OCI-LY1 (cell line): ENCODE data around the gene ROR1.

ENCODE experiments used
- H2AFZ ChIP-seq: fragments of 200-600 bp; sonication (generic), shearing (Covaris generic); 2 replicates; pipeline ENCODE4 v1.6.0; 2014; ENCODE audit warnings: antibody characterized with exemption, mild to moderate bottlenecking, low read length
- H3F3A ChIP-seq: fragments of 200-600 bp; sonication (generic), shearing (Covaris generic); 2 replicates; pipeline ENCODE4 v1.6.0; 2014; ENCODE audit warnings: mild to moderate bottlenecking, antibody characterized with exemption, low read length, moderate library complexity; ENCODE audit not compliant: insufficient read depth
- H3K27ac ChIP-seq: fragments of 200-600 bp; sonication (generic); 2 replicates; pipeline ENCODE4 v1.5.1; 2014; ENCODE audit warnings: low read length, mixed run types, mild to moderate bottlenecking, low read depth; ENCODE audit not compliant: poor library complexity, severe bottlenecking
- H3K27me3 ChIP-seq: fragments of 200-600 bp; sonication (generic); 2 replicates; pipeline ENCODE4 v1.6.0; 2014; ENCODE audit warnings: antibody characterized with exemption, mild to moderate bottlenecking, low read length, moderate library complexity; ENCODE audit not compliant: insufficient read depth
- H3K36me3 ChIP-seq: fragments of 200-600 bp; sonication (generic); 2 replicates; pipeline ENCODE4 v1.6.1; 2014; ENCODE audit warnings: mild to moderate bottlenecking, antibody characterized with exemption, low read length, moderate library complexity, mixed read lengths; ENCODE audit not compliant: insufficient read depth
- H3K4me1 ChIP-seq: fragments of 200-600 bp; sonication (generic); 2 replicates; pipeline ENCODE4 v1.5.1; 2014; ENCODE audit warnings: mild to moderate bottlenecking, low read length, moderate library complexity; ENCODE audit not compliant: insufficient read depth, severe bottlenecking
- H3K4me2 ChIP-seq: fragments of 200-600 bp; sonication (generic), shearing (Covaris generic); 2 replicates; pipeline ENCODE4 v1.6.1; 2014; ENCODE audit warnings: low read length
- H3K4me3 ChIP-seq: fragments of 200-600 bp; sonication (generic); 2 replicates; pipeline ENCODE4 v1.5.1; 2014; ENCODE audit warnings: low read length, low read depth, mild to moderate bottlenecking, mixed read lengths; ENCODE audit not compliant: poor library complexity, severe bottlenecking
- H3K79me2 ChIP-seq: fragments of 200-600 bp; shearing (Covaris generic); 2 replicates; pipeline ENCODE4 v1.6.1; 2016; ENCODE audit warnings: mixed run types, low read length, mixed read lengths; ENCODE audit not compliant: insufficient read depth
- H3K9ac ChIP-seq: fragments of 200-600 bp; sonication (generic), shearing (Covaris generic); 2 replicates; pipeline ENCODE4 v1.6.1; 2014; ENCODE audit warnings: mild to moderate bottlenecking, low read length, mixed read lengths
- H3K9me2 ChIP-seq: fragments of 200-600 bp; sonication (generic), shearing (Covaris generic); 2 replicates; pipeline ENCODE4 v1.6.1; 2014; ENCODE audit warnings: low read depth, mild to moderate bottlenecking, low read length, mixed read lengths
- H3K9me3 ChIP-seq: fragments of 200-600 bp; shearing (Covaris generic); 2 replicates; pipeline ENCODE4 v1.6.1; 2014; ENCODE audit warnings: low read length, mixed read lengths
- H4K20me1 ChIP-seq: fragments of 200-600 bp; sonication (generic), shearing (Covaris generic); 2 replicates; pipeline ENCODE4 v1.6.0; 2016; ENCODE audit warnings: mild to moderate bottlenecking, low read length; ENCODE audit not compliant: insufficient read depth
- CTCF ChIP-seq: fragments of 200-600 bp; sonication (generic), shearing (Covaris generic); IDR thresholded peaks from 2 replicates; pipeline ENCODE4 v1.5.1; 2017; ENCODE audit warnings: mild to moderate bottlenecking, antibody characterized with exemption, low read length, moderate library complexity, mixed read lengths
- EZH2 ChIP-seq: fragments of 200-600 bp; sonication (generic), shearing (Covaris generic); IDR thresholded peaks from 2 replicates; pipeline ENCODE4 v1.8.0; 2017; ENCODE audit warnings: borderline replicate concordance, mixed run types, mild to moderate bottlenecking, antibody characterized with exemption, low read length, moderate library complexity, mixed read lengths

Gene ROR1

GRCh38 chr1:63883494-63884235 is 109.8 kb downstream of the ROR1 start:
- no peaks in the 10 kb centered on the region for H3K79me2 ChIP-seq
- no peak overlapping the region for H2AFZ ChIP-seq
- H3K9me2 ChIP-seq: no peaks in the 10 kb centered on the region

DNA sequence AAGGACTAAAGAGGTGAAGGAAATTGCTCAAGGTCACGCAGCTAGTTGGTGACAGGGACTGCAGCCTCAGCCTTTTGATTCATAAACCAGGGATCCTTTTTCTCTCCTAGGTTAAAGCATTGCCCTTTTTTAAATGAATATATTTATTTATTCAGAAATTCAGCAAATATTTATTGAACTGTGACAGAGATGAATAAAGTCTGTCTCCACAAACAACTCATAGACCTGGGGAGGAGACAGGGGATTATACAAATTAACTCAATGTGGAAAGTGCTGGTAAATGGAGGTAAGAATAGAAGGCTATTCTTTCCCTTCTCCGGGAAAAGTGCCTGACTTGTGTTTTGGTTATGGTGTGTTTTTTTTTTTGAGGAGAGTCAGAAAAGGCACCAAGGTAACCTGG is 110.7 kb downstream of the ROR1 start:
- no peaks in the 10 kb centered on the region for H4K20me1 ChIP-seq
- H3K4me2 ChIP-seq: no peak overlapping the region
- H3K36me3 ChIP-seq: no peaks in the 10 kb centered on the region
- no peaks in the 10 kb centered on the region for H3K27me3 ChIP-seq
- no peak overlapping the region for H2AFZ ChIP-seq
- H3K79me2 ChIP-seq: no peaks in the 10 kb centered on the region
- TF ChIP-seq EZH2 (no peak), CTCF (no peak)
- no peak overlapping the region for H3K9ac ChIP-seq
- no peaks in the 10 kb centered on the region for H3K9me2 ChIP-seq
- no peak overlapping the region for H3K4me3 ChIP-seq
- no peak overlapping the region for H3K27ac ChIP-seq
- H3K9me3 ChIP-seq: no peaks in the 10 kb centered on the region
- no peaks in the 10 kb centered on the region for H3F3A ChIP-seq
- H3K4me1 ChIP-seq: no peaks in the 10 kb centered on the region

More at GRCh38 chr1:63883494-63884235, 109.8 kb downstream of the ROR1 start:
- Histone ChIP-seq H3K36me3 (no peaks in the 10 kb centered on the region), H3K4me3 (no peak overlapping the region), H3K4me2 (no peak overlapping the region), H3K27ac (no peak overlapping the region), H4K20me1 (no peaks in the 10 kb centered on the region), H3K4me1 (no peaks in the 10 kb centered on the region), H3K9ac (no peak overlapping the region), H3K27me3 (no peaks in the 10 kb centered on the region), H3K9me3 (no peaks in the 10 kb centered on the region), H3F3A (no peaks in the 10 kb centered on the region)
- no peak for TF ChIP-seq EZH2
- TF ChIP-seq CTCF: no peak

GRCh38 chr1:63885899-63886298 is 112.1 kb downstream of the ROR1 start:
- Histone ChIP-seq H3K4me2 (no peak overlapping the region), H3K4me3 (no peak overlapping the region), H3K9me3 (peaks cover 4% of the 10 kb centered on the region; the same call in 1 of the 2 replicates), H3K9me2 (no peaks in the 10 kb centered on the region), H4K20me1 (no peaks in the 10 kb centered on the region), H3K79me2 (no peaks in the 10 kb centered on the region), H2AFZ (no peak overlapping the region), H3K4me1 (no peaks in the 10 kb centered on the region), H3K9ac (no peak overlapping the region), H3K27me3 (peaks cover 6% of the 10 kb centered on the region; the same call in 1 of the 2 replicates), H3F3A (no peaks in the 10 kb centered on the region), H3K36me3 (no peaks in the 10 kb centered on the region), H3K27ac (no peak overlapping the region)
- TF ChIP-seq EZH2 (no peak), CTCF (no peak)
